Measurements from ENCODE around the gene GNB1.
A peak's percentile ranks its signal among the peaks of the same experiment; 100 is the strongest.

Gene GNB1

GRCh38 chr1:1826356-1827088 lies 64.4 kb downstream of the GNB1 start:
- Histone ChIP-seq H3K27me3 (ENCODE audit: insufficient read depth, low read length) (no peaks in the 10 kb centered on the region), H3K9me3 (ENCODE audit: insufficient read depth, low read depth, low read length) (no peaks in the 10 kb centered on the region), H3K4me3 (ENCODE audit: low read length) (no peak overlapping the region), H3K36me3 (ENCODE audit: insufficient read depth, low read length) (peaks cover 73% of the 10 kb centered on the region), H3K4me1 (ENCODE audit: insufficient read depth, low read length) (peaks cover 14% of the 10 kb centered on the region), H3K9ac (ENCODE audit: low read depth, low read length) (no peak overlapping the region; the same call in 1 of the 2 replicates), H3K27ac (ENCODE audit: low read depth, low read length) (peak overlapping the region; percentile 45; the same call in 1 of the 2 replicates)
- WGBS: 96% methylated on average over 9 of the region's 9 CpGs

GRCh38 chr1:1825217-1825616 lies 65.7 kb downstream of the GNB1 start:
- Histone ChIP-seq H3K27me3 (ENCODE audit: insufficient read depth, low read length) (no peaks in the 10 kb centered on the region), H3K9ac (ENCODE audit: low read depth, low read length) (no peak overlapping the region), H3K27ac (ENCODE audit: low read depth, low read length) (no peak overlapping the region), H3K4me1 (ENCODE audit: insufficient read depth, low read length) (peaks cover 14% of the 10 kb centered on the region), H3K36me3 (ENCODE audit: insufficient read depth, low read length) (peaks cover 74% of the 10 kb centered on the region), H3K9me3 (ENCODE audit: insufficient read depth, low read depth, low read length) (no peaks in the 10 kb centered on the region), H3K4me3 (ENCODE audit: low read length) (no peak overlapping the region)
- 97% methylated on average over 5 of the region's 5 CpGs for WGBS

- Histone ChIP-seq H3K4me3 (ENCODE audit: low read length) (no peak overlapping the region), H3K27me3 (ENCODE audit: insufficient read depth, low read length) (no peaks in the 10 kb centered on the region), H3K9me3 (ENCODE audit: insufficient read depth, low read depth, low read length) (no peaks in the 10 kb centered on the region), H3K36me3 (ENCODE audit: insufficient read depth, low read length) (peaks cover 82% of the 10 kb centered on the region), H3K9ac (ENCODE audit: low read depth, low read length) (no peak overlapping the region), H3K27ac (ENCODE audit: low read depth, low read length) (no peak overlapping the region), H3K4me1 (ENCODE audit: insufficient read depth, low read length) (no peaks in the 10 kb centered on the region)
- 95% methylated on average over 6 of the region's 6 CpGs for WGBS
Observed at GRCh38 chr1:1819762-1820161, 71.1 kb downstream of the GNB1 start.

- H3K27ac ChIP-seq (ENCODE audit: low read depth, low read length): no peak overlapping the region
- H3K9ac ChIP-seq (ENCODE audit: low read depth, low read length): no peak overlapping the region
- peaks cover 83% of the 10 kb centered on the region for H3K36me3 ChIP-seq (ENCODE audit: insufficient read depth, low read length)
- WGBS: 96% methylated on average over 3 of the region's 3 CpGs
- H3K27me3 ChIP-seq (ENCODE audit: insufficient read depth, low read length): no peaks in the 10 kb centered on the region
- H3K4me1 ChIP-seq (ENCODE audit: insufficient read depth, low read length): no peaks in the 10 kb centered on the region
- no peak overlapping the region for H3K4me3 ChIP-seq (ENCODE audit: low read length)
- no peaks in the 10 kb centered on the region for H3K9me3 ChIP-seq (ENCODE audit: insufficient read depth, low read depth, low read length)
Observed at GRCh38 chr1:1817221-1817620, 73.7 kb downstream of the GNB1 start.

- no peak overlapping the region for H3K4me3 ChIP-seq (ENCODE audit: low read length)
- H3K9me3 ChIP-seq (ENCODE audit: insufficient read depth, low read depth, low read length): no peaks in the 10 kb centered on the region
- no peaks in the 10 kb centered on the region for H3K27me3 ChIP-seq (ENCODE audit: insufficient read depth, low read length)
- no peaks in the 10 kb centered on the region for H3K4me1 ChIP-seq (ENCODE audit: insufficient read depth, low read length)
- no peak overlapping the region for H3K9ac ChIP-seq (ENCODE audit: low read depth, low read length)
- WGBS: 97% methylated on average over 14 of the region's 14 CpGs
- no peak overlapping the region for H3K27ac ChIP-seq (ENCODE audit: low read depth, low read length)
- peaks cover 79% of the 10 kb centered on the region for H3K36me3 ChIP-seq (ENCODE audit: insufficient read depth, low read length)
Observed at GRCh38 chr1:1815606-1816281, 75.1 kb downstream of the GNB1 start.

- no peaks in the 10 kb centered on the region for H3K9me3 ChIP-seq (ENCODE audit: insufficient read depth, low read depth, low read length)
- H3K4me3 ChIP-seq (ENCODE audit: low read length): no peak overlapping the region
- H3K27me3 ChIP-seq (ENCODE audit: insufficient read depth, low read length): no peaks in the 10 kb centered on the region
- H3K36me3 ChIP-seq (ENCODE audit: insufficient read depth, low read length): peaks cover 81% of the 10 kb centered on the region
- WGBS: 95% methylated on average over 6 of the region's 6 CpGs
- no peaks in the 10 kb centered on the region for H3K4me1 ChIP-seq (ENCODE audit: insufficient read depth, low read length)
- H3K27ac ChIP-seq (ENCODE audit: low read depth, low read length): no peak overlapping the region
- no peak overlapping the region for H3K9ac ChIP-seq (ENCODE audit: low read depth, low read length)
Observed at GRCh38 chr1:1809489-1809888, 81.4 kb downstream of the GNB1 start.

GRCh38 chr1:1808206-1808605 lies 82.7 kb downstream of the GNB1 start:
- Histone ChIP-seq H3K9ac (ENCODE audit: low read depth, low read length) (no peak overlapping the region), H3K9me3 (ENCODE audit: insufficient read depth, low read depth, low read length) (no peaks in the 10 kb centered on the region), H3K27ac (ENCODE audit: low read depth, low read length) (no peak overlapping the region), H3K4me1 (ENCODE audit: insufficient read depth, low read length) (no peaks in the 10 kb centered on the region), H3K4me3 (ENCODE audit: low read length) (no peak overlapping the region), H3K27me3 (ENCODE audit: insufficient read depth, low read length) (no peaks in the 10 kb centered on the region), H3K36me3 (ENCODE audit: insufficient read depth, low read length) (peaks cover 79% of the 10 kb centered on the region)
- WGBS: 96% methylated on average over 9 of the region's 10 CpGs

- Histone ChIP-seq H3K9me3 (ENCODE audit: insufficient read depth, low read depth, low read length) (no peaks in the 10 kb centered on the region), H3K27ac (ENCODE audit: low read depth, low read length) (no peak overlapping the region), H3K4me3 (ENCODE audit: low read length) (no peak overlapping the region), H3K27me3 (ENCODE audit: insufficient read depth, low read length) (no peaks in the 10 kb centered on the region), H3K36me3 (ENCODE audit: insufficient read depth, low read length) (peaks cover 79% of the 10 kb centered on the region), H3K4me1 (ENCODE audit: insufficient read depth, low read length) (no peaks in the 10 kb centered on the region), H3K9ac (ENCODE audit: low read depth, low read length) (no peak overlapping the region)
- WGBS: 96% methylated on average over 2 of the region's 2 CpGs
Observed at GRCh38 chr1:1806890-1807289, 84.0 kb downstream of the GNB1 start.

GRCh38 chr1:1804301-1804700 lies 86.6 kb downstream of the GNB1 start:
- no peaks in the 10 kb centered on the region for H3K9me3 ChIP-seq (ENCODE audit: insufficient read depth, low read depth, low read length)
- H3K4me3 ChIP-seq (ENCODE audit: low read length): no peak overlapping the region
- WGBS: 98% methylated on average over 8 of the region's 8 CpGs
- H3K27me3 ChIP-seq (ENCODE audit: insufficient read depth, low read length): no peaks in the 10 kb centered on the region
- no peak overlapping the region for H3K27ac ChIP-seq (ENCODE audit: low read depth, low read length)
- no peaks in the 10 kb centered on the region for H3K4me1 ChIP-seq (ENCODE audit: insufficient read depth, low read length)
- peaks cover 87% of the 10 kb centered on the region for H3K36me3 ChIP-seq (ENCODE audit: insufficient read depth, low read length)
- H3K9ac ChIP-seq (ENCODE audit: low read depth, low read length): no peak overlapping the region

GRCh38 chr1:1802871-1803270 lies 88.0 kb downstream of the GNB1 start:
- Histone ChIP-seq H3K36me3 (ENCODE audit: insufficient read depth, low read length) (peaks cover 87% of the 10 kb centered on the region), H3K27ac (ENCODE audit: low read depth, low read length) (no peak overlapping the region)
- WGBS: 95% methylated on average over 1 of the region's 1 CpG

GRCh38 chr1:1799716-1800115 lies 91.2 kb downstream of the GNB1 start:
- WGBS: 95% methylated on average over 5 of the region's 5 CpGs
- Histone ChIP-seq H3K9me3 (ENCODE audit: insufficient read depth, low read depth, low read length) (no peaks in the 10 kb centered on the region), H3K27me3 (ENCODE audit: insufficient read depth, low read length) (no peaks in the 10 kb centered on the region), H3K4me1 (ENCODE audit: insufficient read depth, low read length) (no peaks in the 10 kb centered on the region), H3K9ac (ENCODE audit: low read depth, low read length) (no peak overlapping the region), H3K36me3 (ENCODE audit: insufficient read depth, low read length) (peaks cover 92% of the 10 kb centered on the region), H3K27ac (ENCODE audit: low read depth, low read length) (no peak overlapping the region), H3K4me3 (ENCODE audit: low read length) (no peak overlapping the region)

More at GRCh38 chr1:1802871-1803270, 88.0 kb downstream of the GNB1 start:
- Histone ChIP-seq H3K4me3 (ENCODE audit: low read length) (no peak overlapping the region), H3K9me3 (ENCODE audit: insufficient read depth, low read depth, low read length) (no peaks in the 10 kb centered on the region), H3K4me1 (ENCODE audit: insufficient read depth, low read length) (no peaks in the 10 kb centered on the region), H3K27me3 (ENCODE audit: insufficient read depth, low read length) (no peaks in the 10 kb centered on the region), H3K9ac (ENCODE audit: low read depth, low read length) (no peak overlapping the region)
